PC-3 (cell line): ENCODE data around the gene VGLL3.

Experiments used
- EZH2 ChIP-seq: fragments of 300-600 bp; sonication (generic); IDR thresholded peaks from one replicate; pipeline ENCODE4 v1.6.1; 2017; ENCODE audit warnings: antibody characterized with exemption, mild to moderate bottlenecking, low read length; ENCODE audit not compliant: unreplicated experiment
- EZH2phosphoT487 ChIP-seq: fragments of 300-600 bp; sonication (generic); IDR thresholded peaks from 2 replicates; pipeline ENCODE4 v1.6.1; 2018; ENCODE audit warnings: mild to moderate bottlenecking, antibody characterized with exemption, low read length, borderline replicate concordance
- TF ChIP-seq, protein P1 (sequence below): fragments of 300-600 bp; sonication (generic); conservative IDR thresholded peaks from 2 replicates; pipeline ENCODE4 v1.5.1; 2017; ENCODE audit warnings: antibody characterized with exemption, low read depth, mild to moderate bottlenecking, low read length

- TF ChIP-seq, protein P1, sequence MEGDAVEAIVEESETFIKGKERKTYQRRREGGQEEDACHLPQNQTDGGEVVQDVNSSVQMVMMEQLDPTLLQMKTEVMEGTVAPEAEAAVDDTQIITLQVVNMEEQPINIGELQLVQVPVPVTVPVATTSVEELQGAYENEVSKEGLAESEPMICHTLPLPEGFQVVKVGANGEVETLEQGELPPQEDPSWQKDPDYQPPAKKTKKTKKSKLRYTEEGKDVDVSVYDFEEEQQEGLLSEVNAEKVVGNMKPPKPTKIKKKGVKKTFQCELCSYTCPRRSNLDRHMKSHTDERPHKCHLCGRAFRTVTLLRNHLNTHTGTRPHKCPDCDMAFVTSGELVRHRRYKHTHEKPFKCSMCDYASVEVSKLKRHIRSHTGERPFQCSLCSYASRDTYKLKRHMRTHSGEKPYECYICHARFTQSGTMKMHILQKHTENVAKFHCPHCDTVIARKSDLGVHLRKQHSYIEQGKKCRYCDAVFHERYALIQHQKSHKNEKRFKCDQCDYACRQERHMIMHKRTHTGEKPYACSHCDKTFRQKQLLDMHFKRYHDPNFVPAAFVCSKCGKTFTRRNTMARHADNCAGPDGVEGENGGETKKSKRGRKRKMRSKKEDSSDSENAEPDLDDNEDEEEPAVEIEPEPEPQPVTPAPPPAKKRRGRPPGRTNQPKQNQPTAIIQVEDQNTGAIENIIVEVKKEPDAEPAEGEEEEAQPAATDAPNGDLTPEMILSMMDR: no peak
- TF ChIP-seq EZH2 (no peak), EZH2phosphoT487 (no peak)
These were observed 6.7 kb downstream of the VGLL3 start for GRCh38 chr3:86984271-86984670.
